ENCODE results near the gene PIK3C3. TPM values are rescaled to one million over a fixed set of nuclear protein-coding genes. Genes with fewer than 3 reads are reported as not detected.

PIK3C3 gene
- total RNA-seq, 1 donor from 2014 or later = 17.5 TPM

DNA sequence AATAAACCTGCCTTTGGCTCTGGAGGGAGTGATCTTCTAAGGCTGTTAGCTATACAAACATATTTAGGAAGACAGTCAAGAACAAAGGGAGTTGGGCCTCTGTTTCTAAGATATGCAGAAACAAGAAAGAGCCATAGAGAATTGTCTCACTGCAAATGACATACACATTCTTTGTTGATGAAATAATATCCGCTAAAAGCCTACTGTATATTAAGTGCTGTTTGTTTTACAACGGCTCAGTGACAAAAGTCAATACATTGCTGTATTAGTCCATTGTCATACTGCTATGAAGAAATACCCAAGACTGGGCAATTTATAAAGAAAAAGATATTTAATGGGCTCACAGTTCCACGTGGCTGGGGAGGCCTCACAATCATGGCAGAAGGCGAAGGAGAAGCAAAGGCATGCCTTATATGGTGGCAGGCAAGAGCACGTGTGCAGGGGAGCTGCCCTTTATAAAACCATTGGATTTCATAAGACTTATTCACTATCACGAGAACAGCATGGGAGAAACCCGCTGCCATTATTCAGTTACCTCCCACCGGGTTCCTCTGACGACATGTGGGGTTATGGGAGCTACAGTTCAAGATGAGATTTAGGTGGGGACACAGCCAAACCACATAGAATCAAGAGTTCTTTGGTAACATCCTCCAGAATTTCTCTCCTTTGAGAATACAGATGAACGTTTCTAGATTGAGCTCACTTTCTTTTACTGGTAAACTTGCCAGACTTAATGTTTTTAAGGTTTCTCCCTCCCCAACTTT, 157.8 kb downstream of the PIK3C3 start:
- DNase-seq (ENCODE audit: low spot score) = no peak
- ATAC-seq = no peak

DNA sequence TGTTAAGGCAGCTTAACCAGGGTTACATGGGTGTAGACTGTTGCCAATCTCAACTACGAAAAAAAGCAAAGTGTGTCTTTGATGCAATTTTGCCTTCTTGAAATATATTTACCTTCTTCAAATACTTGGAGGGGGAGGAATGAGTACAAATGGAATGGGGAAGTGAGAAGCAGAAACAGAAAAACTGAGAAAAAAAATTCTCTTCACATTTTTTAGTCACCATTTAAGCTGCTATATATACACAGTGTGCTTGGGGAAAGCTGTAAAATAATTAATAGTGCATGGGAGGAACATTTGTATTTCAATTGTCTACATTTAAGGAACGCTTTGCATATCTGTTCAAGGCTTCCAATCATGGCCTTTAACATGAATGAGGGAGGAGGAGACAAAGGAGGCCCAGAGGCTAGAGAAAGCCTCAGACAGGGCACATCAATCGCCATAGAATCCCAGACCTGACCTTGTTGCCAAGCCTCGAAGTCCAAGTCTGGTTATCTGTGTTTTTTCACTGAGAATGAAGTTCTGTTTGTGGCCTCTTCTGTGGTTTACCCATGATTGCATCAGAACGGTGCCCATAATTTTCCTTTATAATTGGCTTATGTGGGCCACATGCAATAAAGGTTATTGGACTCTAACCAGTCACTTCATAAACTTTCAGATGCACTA, 158.6 kb downstream of the PIK3C3 start:
- DNase-seq (ENCODE audit: low spot score) (no peak), ATAC-seq (peak; percentile 83)

DNA sequence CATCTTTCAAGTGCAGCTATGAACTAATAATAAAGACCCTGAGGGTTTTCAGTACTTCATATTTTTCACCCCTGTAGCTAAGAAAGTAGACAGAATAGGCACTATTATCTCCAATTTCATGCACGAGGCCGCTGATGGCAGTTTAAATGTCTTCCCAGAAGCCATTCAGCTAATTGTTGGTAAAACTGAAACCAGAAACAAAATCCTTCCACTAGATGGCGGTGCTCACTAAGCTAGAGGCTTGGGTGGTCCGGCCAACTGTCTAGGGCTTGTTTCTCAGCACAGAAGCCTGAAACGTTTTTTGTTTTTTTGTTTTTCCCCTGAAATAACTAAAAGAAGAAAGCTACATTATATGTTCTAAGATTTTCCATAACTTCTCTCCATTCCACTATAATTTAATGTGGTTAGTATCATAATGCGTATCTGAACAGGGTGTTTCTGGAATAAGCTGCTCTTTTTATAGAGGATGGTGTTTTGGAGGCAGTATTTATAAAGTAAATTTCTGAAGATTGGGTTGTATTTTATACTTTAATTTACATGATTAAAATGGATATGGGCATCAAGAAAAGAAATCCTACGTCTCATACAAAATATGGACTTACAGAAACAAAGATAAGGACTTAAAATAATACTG, 159.4 kb downstream of the PIK3C3 start:
- ATAC-seq = peak; percentile 98
- peak; percentile 52 for DNase-seq (ENCODE audit: low spot score)

DNA sequence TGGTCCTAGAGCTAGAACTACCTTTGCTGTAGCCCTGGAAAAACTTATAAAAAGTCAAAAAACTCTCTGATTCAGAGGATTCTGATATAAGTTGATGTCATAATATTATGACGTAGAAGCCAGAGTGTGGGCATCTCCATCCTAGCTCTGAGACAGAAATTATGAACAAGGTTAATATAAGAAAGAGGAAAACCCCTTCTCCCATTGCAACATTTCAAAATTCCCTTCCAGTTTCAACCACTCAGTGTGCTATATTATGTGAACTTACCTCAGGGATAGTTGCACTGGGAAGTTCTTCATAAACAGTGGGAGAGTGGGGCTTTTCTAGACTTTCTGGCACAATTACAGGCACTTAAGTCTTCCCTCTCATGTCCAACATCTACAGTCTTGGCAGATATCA, 171.6 kb downstream of the PIK3C3 start:
- DNase-seq (ENCODE audit: low spot score) = no peak
- no peak for ATAC-seq

DNA sequence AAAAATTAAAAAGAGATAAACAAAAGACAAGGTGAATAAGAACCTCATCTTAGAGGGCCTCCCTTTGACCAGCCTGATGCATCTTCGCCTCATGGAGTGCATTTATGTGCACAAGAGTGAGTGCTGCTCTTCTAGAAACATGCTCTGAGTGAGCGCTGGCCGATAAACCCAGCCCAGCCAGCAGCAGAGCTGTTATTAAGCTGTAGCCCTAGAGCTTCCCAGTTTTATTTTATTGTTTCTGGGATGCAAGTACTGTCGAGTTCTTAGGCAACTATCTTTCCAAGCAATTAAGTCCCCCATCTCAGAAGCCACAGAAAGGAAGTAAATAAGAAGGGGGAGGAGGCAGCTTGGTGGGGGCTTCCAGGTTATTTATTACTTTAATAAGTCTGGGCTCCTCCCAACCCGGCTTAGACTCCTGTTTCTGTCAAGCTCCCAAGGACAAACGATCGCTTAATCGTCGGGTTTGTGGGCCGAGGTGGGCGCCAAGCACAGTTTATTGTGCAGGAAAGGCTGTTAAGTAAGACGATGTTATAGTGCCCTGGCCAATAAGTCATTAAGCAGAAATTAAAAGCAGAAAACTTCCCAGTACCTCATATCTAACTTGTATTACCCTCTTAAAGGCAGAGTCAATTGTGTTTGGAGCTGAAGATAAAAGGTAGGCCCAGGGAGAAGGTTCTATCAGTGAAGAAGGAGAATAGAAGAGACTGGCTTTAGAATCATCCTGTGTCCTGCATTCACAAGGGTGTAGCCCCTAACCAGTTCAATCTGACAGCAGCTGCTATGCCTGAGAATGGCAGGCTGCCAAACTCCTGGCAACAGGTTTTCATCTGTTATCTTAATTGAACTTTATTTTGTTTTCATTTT, 176.3 kb downstream of the PIK3C3 start:
- no peak for DNase-seq (ENCODE audit: low spot score)
- no peak for ATAC-seq

DNA sequence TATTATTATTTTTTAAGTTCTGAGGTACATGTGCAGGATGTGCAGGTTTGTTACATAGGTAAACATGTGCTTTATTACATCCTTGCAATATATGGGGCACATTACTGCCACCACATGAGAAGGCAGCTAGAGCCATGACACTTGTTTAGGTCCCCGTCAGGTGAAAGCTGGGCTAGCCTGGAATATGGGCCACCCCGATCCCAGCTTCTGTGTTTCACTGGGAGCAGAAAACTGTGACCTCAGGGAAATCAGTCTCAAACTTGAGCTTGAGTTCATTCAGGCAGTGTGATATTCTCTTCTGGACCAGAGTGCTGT, 176.9 kb downstream of the PIK3C3 start:
- DNase-seq (ENCODE audit: low spot score) (no peak), ATAC-seq (no peak)

Measured in left lobe of liver (tissue), 2 donors.